ENCODE measurements around the gene PDE6C. TPM values are rescaled to one million over a fixed set of nuclear protein-coding genes. Genes with fewer than 3 reads are reported as not detected.

Gene PDE6C
- total and polyA plus RNA-seq, 2 donors (not counting 1 experiment from before 2014, with no cell fraction given) = not detected

- no CpG with 5 or more reads among the region's 3 CpGs for WGBS (ENCODE audit: insufficient coverage)
- ChIA-PET CTCF (no interaction called here), POLR2A (no interaction called here)
- no peak overlapping the region for H3K4me3 Mint-ChIP-seq
- H4K20me1 ChIP-seq (ENCODE audit: control insufficient read depth, insufficient read depth, low read length, poor library complexity, severe bottlenecking) = no peaks in the 10 kb centered on the region
- no peak for DNase-seq
- H3K4me3 ChIP-seq (ENCODE audit: control extremely low read depth in 1 of 5, extremely low read depth in 1 of 5, insufficient read depth in 1 of 5, low read depth in 2 of 5, low read length in 4 of 5) = no peak overlapping the region
- no peaks in the 10 kb centered on the region for H3K27me3 Mint-ChIP-seq
- TF ChIP-seq CTCF (IDR thresholded peaks at IDR 0.05) = no peak
- TF ChIP-seq EZH2 (IDR thresholded peaks at IDR 0.05; ENCODE audit: borderline replicate concordance, insufficient read depth, low read depth, low read length, poor library complexity, severe bottlenecking) = no peak
- H3K9me3 ChIP-seq (ENCODE audit: control extremely low read depth in 1 of 3, control insufficient read depth in 2 of 3, insufficient read depth in 1 of 3, low read length in 2 of 3) = no peaks in the 10 kb centered on the region
- H3K4me2 ChIP-seq (replicated peaks; ENCODE audit: low read depth, low read length, poor library complexity, severe bottlenecking) = no peak overlapping the region
- H3K79me2 ChIP-seq (ENCODE audit: control insufficient read depth, insufficient read depth, low read length) = no peaks in the 10 kb centered on the region
- H3K27ac Mint-ChIP-seq = no peak overlapping the region
- H3K9ac ChIP-seq (ENCODE audit: low read length) = no peak overlapping the region
- no peaks in the 10 kb centered on the region for H3K27me3 ChIP-seq (replicated peaks in 1 of 4; ENCODE audit: control extremely low read depth in 1 of 4, control insufficient read depth in 3 of 4, insufficient read depth in 4 of 4, low read length in 3 of 4)
- no peaks in the 10 kb centered on the region for H3K9me3 Mint-ChIP-seq (ENCODE audit: insufficient read depth)
- ATAC-seq (ENCODE audit: low read depth) = no peak
- no peaks in the 10 kb centered on the region for H3K4me1 ChIP-seq (ENCODE audit: control insufficient read depth in 2 of 2, insufficient read depth in 2 of 2, low read length in 2 of 2)
- H3K27ac ChIP-seq (ENCODE audit: low read length in 2 of 2) = no peak overlapping the region
- intact Hi-C loops (cut with micrococcal nuclease) = no loop called here
- H3K4me1 Mint-ChIP-seq = no peaks in the 10 kb centered on the region
- peaks cover 0 to 33% of the 10 kb centered on the region in 2 experiments for H3K36me3 ChIP-seq (replicated peaks in 1 of 2; ENCODE audit: control extremely low read depth in 1 of 2, control insufficient read depth in 1 of 2, extremely low read depth in 1 of 2, insufficient read depth in 2 of 2, low read length in 1 of 2)
- no peak overlapping the region for H2AFZ ChIP-seq (ENCODE audit: insufficient read depth, low read depth, low read length, poor library complexity, severe bottlenecking)
Measured at GRCh38 chr10:93667795-93668194, 55.5 kb downstream of the PDE6C start.

DNA sequence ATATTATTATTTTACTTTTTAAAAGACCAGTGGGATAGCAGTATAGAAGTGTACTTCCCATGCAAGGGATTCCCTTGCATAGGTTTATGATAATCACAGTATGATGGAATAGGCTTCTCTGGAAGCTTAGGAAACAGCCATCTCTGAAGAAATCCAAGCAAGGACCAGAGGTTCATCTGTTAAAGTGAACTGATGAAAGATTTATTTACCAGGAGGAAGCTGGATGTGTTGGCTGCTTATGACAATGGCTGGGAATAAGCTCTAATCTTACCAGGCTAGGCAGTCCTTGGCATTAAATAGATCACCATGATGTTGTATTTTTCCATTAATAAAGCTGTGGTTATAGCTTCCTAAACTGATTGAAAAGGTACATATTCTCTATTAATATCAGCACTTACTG, 58.0 kb downstream of the PDE6C start:
- Histone ChIP-seq H3K36me3 (replicated peaks in 1 of 2; ENCODE audit: control extremely low read depth in 1 of 2, control insufficient read depth in 1 of 2, extremely low read depth in 1 of 2, insufficient read depth in 2 of 2, low read length in 1 of 2) (peaks cover 2 to 36% of the 10 kb centered on the region in 2 experiments), H3K4me2 (replicated peaks; ENCODE audit: low read depth, low read length, poor library complexity, severe bottlenecking) (no peak overlapping the region), H3K27me3 (replicated peaks in 1 of 4; ENCODE audit: control extremely low read depth in 1 of 4, control insufficient read depth in 3 of 4, insufficient read depth in 4 of 4, low read length in 3 of 4) (no peaks in the 10 kb centered on the region), H2AFZ (ENCODE audit: insufficient read depth, low read depth, low read length, poor library complexity, severe bottlenecking) (no peak overlapping the region), H4K20me1 (ENCODE audit: control insufficient read depth, insufficient read depth, low read length, poor library complexity, severe bottlenecking) (no peaks in the 10 kb centered on the region), H3K4me1 (ENCODE audit: control insufficient read depth in 2 of 2, insufficient read depth in 2 of 2, low read length in 2 of 2) (no peaks in the 10 kb centered on the region), H3K9ac (ENCODE audit: low read length) (no peak overlapping the region), H3K27ac (ENCODE audit: low read length in 2 of 2) (no peak overlapping the region), H3K4me3 (ENCODE audit: control extremely low read depth in 1 of 5, extremely low read depth in 1 of 5, insufficient read depth in 1 of 5, low read depth in 2 of 5, low read length in 4 of 5) (no peak overlapping the region), H3K79me2 (ENCODE audit: control insufficient read depth, insufficient read depth, low read length) (no peaks in the 10 kb centered on the region), H3K9me3 (ENCODE audit: control extremely low read depth in 1 of 3, control insufficient read depth in 2 of 3, insufficient read depth in 1 of 3, low read length in 2 of 3) (no peaks in the 10 kb centered on the region)
- POLR2A ChIA-PET = no interaction called here
- no peaks in the 10 kb centered on the region for H3K9me3 Mint-ChIP-seq (ENCODE audit: insufficient read depth)
- intact Hi-C loops (cut with micrococcal nuclease) = no loop called here
- ATAC-seq (ENCODE audit: low read depth) (no peak), DNase-seq (no peak)
- H3K4me3 Mint-ChIP-seq = no peak overlapping the region
- CTCF ChIA-PET = no interaction called here
- no peak overlapping the region for H3K27ac Mint-ChIP-seq
- no peaks in the 10 kb centered on the region for H3K4me1 Mint-ChIP-seq
- TF ChIP-seq EZH2 (IDR thresholded peaks at IDR 0.05; ENCODE audit: borderline replicate concordance, insufficient read depth, low read depth, low read length, poor library complexity, severe bottlenecking) (no peak), CTCF (IDR thresholded peaks at IDR 0.05) (no peak)
- H3K27me3 Mint-ChIP-seq = no peaks in the 10 kb centered on the region

Measured in B cell (primary cell).